PFSK-1 (cell line): Measurements from ENCODE around the gene MYH6.

Experiments
- POLR2AphosphoS5 ChIP-seq: IDR thresholded peaks from 2 replicates; pipeline ENCODE4 v1.6.1; 2012; ENCODE audit warnings: low read depth, mild to moderate bottlenecking, control low read depth, low read length, moderate library complexity
- REST ChIP-seq, 2 experiments: IDR thresholded peaks; 2 replicates each; pipeline versions ENCODE4 v1.6.1 to v1.8.0; 2011 to 2012; ENCODE audit warnings: low read depth in 2 of 2, low read length in 2 of 2, control low read depth in 1 of 2, inconsistent platforms in 1 of 2, mild to moderate bottlenecking in 1 of 2, moderate library complexity in 1 of 2; ENCODE audit not compliant: insufficient read depth in 1 of 2

DNA sequence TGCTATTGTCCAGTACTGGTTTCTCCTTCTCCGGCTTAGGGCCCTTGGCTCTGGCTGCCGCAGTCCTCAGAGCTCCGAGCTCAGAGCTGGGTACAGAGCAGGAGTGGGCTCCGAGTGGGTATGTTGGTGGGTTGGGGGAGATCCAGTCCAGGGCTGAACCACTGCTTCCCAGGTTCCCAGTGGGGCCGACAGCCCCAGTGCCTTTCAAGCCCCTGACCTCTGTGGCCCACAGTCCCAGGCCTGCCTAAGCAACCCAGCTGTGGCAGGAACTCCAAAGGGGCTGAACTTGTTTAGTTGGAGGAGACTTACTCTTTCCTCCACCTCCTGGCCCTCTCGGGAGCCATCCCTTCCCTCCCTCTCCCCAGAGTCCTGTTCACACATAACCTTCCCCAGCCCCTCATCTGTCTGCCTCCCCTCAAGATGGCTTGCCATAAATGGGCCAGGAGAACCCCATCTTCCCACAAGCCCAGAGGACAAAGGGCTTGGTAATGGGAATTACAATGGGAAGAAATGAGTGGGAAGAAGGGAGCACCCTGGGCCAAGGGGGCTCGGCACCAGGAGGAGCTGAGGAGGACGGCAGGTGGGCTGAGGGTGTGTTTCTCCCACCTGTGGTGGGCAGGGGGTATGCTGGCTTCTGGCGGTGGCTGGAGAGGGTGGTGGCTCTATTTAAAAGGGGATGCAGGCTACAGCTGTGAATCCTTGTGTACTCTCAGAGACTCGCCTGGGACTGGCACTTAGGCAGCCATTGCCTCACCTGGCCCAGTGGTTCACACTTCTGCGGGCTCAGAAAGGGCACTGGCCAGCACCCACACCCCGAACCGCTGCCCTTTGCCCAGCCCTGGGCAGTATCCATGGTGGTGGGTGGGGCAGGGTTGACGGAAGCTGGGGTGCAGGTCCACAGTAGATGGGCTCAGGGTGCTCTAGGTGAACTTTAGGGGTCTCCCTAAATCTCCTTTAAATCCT lies 3.8 kb upstream of the MYH6 start:
- no peak for TF ChIP-seq POLR2AphosphoS5
- TF ChIP-seq REST (IDR thresholded peaks at IDR 0.05; ENCODE audit: insufficient read depth in 1 of 2, low read depth in 2 of 2, low read length in 2 of 2): no peak
